ENCODE measurements around the gene TM4SF1.

Gene TM4SF1

GRCh38 chr3:149377408-149378364 lies at the start of gene TM4SF1:
Gene TM4SF1, minus strand, starts transcription at chr3:149377649. Its CDS starts 102 bp downstream, at chr3:149377547.
- no peak for DNase-seq (ENCODE audit: low read depth)

DNA sequence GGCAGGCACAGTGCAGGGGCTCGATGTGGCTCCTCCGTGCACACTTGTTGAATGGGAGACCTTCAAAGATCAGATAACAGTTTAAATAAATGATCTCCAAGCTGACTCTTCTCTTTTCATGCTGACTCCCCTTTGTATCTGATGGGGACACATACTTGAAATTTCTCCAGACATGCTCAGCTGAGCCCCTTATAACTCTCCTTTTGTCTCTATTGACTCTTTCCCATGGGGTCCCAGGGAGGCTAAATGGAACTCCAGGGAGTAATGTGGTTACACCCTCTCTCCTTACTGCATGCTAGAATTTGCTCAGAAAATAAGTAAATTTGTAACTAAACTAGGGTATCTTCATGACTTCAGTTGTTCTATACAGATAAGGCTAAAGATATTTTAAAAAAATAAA lies 48.9 kb upstream of the TM4SF1 start:
- no peak for DNase-seq (ENCODE audit: low read depth)

GRCh38 chr3:149424918-149425317 lies 47.5 kb upstream of the TM4SF1 start:
- no peak for DNase-seq (ENCODE audit: low read depth)

DNA sequence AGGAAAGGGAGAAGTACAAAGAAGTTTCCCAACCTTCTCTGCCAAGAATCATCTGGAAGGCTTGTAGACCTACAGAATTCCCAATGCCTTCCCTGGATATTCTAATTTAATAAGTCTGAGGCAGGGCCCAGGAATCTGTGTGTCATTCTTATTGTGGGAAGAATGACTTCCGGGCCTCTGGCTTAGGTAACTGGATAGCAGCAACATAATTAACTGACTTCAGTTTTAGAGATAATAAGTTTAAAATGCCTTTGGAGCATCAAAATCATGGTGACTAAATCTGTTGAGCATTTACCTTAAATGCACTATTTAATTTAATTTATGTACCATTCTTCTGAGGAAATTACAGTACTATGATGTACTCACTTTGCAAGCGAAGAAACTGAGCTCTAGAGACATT lies 44.3 kb upstream of the TM4SF1 start:
- DNase-seq (ENCODE audit: low read depth) = no peak

GRCh38 chr3:149419816-149420215 lies 42.4 kb upstream of the TM4SF1 start:
- no peak for DNase-seq (ENCODE audit: low read depth)

DNA sequence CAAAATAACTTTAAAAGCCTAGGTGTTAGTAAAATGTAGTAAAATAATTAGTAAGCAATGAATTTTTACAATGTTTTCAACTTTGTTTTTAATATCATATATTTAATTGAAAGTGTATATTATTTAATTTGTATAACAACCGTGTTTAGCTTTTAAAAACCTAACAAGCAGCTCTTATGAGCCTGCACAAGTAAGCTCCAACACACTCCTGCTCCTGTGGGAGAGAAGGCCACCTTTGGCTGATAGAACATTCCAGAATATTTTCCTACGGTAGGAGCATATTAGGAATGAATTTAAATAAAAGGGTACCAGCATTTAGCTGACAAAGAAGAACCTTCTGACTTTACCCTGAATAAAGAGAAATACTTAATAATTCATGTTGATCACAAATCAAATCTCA lies 40.3 kb upstream of the TM4SF1 start:
- no peak for DNase-seq (ENCODE audit: low read depth)

DNA sequence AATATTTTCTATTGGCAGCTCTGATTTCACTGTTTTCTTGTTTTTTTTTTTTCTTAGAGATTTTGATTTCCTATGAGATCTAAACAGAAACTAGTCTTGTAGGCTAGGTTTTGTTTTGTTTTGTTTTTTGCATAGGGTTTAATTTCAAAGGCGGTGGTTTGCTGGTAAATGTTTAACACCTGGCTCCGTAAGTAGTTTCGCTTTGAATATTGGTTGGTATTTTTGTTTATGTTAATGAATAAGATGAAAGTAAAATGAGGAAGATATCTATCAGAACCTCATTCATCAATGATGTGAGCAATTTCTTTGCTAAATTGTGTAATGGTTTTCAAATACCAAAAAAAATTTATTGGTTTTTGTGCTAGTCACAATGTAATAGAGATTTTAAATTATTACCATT lies 39.7 kb upstream of the TM4SF1 start:
- DNase-seq (ENCODE audit: low read depth) = no peak

DNA sequence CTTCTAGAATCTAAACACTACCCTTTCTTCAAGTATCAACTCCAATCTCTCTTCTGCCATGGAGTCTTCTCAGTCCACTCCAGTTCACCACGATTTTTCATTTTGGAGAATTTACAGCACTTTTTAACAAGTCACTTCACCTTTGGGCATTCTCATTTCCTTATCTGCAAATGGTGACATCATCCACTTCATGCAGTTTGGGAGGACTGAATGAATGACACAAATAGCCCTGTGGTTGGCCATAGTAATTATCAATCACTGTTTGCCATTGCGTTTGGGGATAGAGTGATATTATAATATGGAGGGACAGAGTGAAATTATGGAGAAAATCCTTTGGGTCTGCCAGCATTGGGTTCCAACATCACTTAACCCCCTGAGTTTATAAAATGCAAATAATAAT lies 38.0 kb upstream of the TM4SF1 start:
- no peak for DNase-seq (ENCODE audit: low read depth)

DNA sequence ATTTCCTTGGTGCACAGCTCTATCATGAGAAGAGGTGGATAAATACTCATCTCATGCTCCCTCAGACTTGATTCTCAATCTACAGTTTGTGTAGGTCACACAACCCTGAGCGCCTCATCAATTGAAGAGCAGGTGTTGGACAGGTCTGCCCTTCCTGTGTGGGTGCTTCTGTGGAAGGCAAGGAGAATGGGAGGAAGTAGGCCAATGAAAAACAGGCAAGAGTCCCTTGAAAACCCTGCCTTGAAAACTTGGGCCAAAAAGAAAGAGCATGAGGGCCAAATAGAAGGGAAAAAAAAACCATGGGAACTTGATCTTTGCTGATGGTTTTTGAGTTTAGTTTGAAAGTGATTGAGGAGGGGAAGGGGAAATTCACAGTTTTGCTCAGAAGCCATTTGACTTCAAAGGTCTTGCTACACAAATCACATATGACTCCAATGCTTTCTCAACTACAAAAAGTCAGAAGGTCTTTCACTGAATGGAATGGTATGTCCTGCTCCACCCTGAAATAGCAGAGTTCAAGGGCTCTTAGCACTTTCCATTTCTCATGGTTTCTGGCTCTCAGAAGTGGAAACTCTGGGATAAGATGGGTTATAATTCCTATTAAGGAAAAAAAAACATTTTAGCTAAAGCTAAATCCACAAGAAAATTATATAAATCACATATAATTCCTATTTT lies 37.2 kb upstream of the TM4SF1 start:
- DNase-seq (ENCODE audit: low read depth) = peak; percentile 75

GRCh38 chr3:149411583-149411982 lies 34.1 kb upstream of the TM4SF1 start:
- DNase-seq (ENCODE audit: low read depth) = no peak

DNA sequence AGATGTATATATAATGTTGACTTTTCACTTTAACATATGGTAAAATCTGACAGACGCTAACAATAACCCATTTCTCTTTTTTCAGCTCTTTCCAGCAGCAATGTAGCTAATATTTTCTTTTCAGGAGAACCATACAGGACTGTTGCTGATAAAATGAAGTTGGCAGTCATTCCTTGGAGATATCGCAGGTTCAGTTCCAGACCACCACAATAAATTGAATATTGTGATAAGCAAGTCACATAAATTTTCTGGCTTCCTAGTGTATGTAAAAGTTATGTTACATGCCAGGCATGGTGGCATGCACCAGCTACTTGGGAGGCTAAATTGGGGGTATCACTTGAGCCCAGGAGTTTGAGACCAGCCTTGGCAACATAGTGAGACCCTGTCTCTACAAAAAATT lies 31.9 kb upstream of the TM4SF1 start:
- no peak for DNase-seq (ENCODE audit: low read depth)

DNA sequence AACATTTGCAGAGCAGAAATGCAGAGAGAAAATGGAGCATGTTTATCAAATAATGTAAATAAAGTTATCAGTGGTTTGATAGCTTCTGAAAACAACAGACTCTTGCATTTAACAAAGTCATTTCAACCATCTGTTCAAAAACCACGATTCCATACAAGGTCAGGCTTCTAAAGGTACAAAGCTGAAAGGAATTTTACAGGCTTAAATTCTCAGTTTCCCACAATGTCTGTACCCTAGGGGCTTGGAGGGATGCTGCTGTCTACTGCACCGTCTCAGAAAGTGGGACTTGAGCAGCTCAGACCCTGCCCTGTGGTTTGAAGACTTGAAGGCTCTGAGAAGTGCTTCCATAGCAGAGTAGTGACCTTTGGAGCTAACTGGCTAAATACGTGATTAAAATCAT lies 30.4 kb upstream of the TM4SF1 start:
- DNase-seq (ENCODE audit: low read depth) = no peak

DNA sequence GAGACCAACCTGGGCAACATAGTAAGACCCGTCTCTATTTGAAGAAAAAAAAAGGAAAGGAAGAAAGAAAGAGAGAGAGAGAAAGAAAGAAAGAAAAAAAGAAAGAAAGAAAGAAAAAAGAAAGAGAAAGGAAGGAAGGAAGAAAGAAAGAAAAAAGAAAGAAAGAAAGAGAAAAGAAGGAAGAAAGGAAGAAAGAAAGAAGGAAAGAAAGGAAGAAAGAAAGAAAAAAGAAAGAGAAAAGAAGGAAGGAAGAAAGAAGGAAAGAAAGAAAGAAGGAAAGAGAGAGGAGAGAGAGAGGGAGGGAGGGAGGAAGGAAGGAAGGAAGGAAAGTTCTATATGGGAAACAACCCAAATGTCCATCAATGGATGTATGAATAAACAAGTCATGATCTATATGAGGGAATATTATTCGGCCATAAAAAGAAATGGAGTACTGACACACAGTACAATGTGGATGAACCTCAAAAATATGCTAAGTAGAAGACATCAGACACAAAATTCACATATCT lies 28.8 kb upstream of the TM4SF1 start:
- no peak for DNase-seq (ENCODE audit: low read depth)

- no peak for DNase-seq (ENCODE audit: low read depth)
Observed at GRCh38 chr3:149403443-149403842, 26.0 kb upstream of the TM4SF1 start.

- DNase-seq (ENCODE audit: low read depth) = no peak
Observed at GRCh38 chr3:149402481-149402880, 25.0 kb upstream of the TM4SF1 start.

GRCh38 chr3:149401926-149402310 lies 24.5 kb upstream of the TM4SF1 start:
- peak; percentile 17 for DNase-seq (ENCODE audit: low read depth)

DNA sequence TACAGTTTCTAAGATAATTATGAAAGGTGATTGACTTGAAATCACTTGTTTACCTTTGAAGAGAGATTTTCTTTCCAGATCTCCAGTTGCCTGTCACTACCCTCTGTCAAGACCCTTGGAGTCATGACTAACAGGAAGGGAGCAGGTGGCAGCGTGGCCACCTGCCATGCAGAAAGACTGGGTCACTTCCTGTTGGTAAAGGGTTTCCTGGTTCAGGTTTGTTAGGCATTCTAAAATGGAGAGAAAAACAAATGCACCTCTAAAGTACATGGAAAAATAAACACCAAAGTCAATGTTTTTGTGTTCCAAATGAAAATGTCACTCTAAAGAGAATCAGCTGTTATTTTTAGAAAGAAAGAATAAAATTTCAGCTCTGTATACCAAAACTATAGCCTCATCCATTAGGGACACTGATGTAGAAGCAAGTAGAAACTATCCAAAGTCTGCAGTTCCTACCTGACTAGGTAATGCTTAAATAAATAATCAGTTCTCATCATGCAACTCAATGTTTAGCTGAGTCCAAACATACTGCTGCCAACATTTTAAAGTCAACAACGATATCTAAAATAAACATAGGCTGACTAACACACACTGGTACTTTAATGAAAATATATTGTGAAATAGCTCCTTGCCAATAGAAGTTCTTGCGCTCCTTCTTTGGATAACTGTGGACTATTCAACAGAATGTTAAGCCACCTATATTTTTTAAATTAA lies 23.9 kb upstream of the TM4SF1 start:
- peak; percentile 50 for DNase-seq (ENCODE audit: low read depth)

DNA sequence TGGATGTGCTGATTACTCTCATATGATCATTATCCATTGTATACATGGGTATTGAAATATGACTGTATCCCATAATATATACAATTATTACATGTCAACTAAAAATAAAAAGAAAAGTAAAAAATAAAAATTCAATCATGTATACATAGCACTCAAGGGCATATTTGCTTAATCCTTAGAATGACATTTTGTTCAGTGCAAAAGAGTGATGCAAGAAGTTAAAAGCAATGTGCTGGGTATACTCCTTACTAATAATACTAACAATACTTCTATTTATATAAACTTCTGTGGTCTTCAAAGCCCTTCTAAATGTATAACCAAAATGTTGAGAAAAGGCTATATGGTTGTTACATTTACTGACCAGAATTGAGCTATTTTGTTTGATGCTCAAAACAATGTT lies 23.2 kb upstream of the TM4SF1 start:
- no peak for DNase-seq (ENCODE audit: low read depth)

DNA sequence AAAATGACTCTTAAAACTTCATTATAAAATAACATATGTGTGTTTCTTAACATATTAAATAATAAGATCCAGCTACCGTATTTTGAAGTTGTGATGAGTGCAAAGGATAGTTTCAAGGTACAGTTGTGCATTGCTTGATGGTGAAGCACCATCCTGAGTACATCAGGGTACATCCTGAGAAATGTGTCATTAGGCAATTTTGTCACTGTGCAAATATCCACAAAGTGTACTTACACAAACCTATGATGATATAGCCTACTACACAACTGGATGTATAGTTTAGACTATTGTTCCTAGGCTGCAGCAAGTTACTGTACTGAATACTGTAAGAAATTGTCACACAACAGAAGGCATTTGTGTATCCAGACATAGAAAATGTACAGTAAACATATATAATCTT lies 20.8 kb upstream of the TM4SF1 start:
- DNase-seq (ENCODE audit: low read depth) = no peak

DNA sequence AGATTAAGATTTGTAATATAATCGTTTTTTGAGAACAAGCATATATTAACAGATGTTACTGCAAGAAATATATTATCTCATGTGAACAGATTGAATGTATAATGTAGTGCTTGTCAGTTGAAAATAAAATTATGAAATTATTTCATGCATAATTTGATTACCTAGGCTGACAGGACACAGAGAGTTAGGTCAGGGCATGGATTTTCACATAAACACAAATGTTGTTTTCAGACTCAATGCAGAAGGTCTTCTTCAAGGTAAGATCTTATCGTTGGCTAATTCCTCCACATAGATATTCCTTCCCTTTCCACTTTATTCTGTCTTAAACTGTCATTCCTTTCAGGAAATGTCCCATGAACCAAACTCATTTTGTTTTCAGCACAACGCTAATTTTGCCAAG lies 20.1 kb upstream of the TM4SF1 start:
- DNase-seq (ENCODE audit: low read depth) = no peak

DNA sequence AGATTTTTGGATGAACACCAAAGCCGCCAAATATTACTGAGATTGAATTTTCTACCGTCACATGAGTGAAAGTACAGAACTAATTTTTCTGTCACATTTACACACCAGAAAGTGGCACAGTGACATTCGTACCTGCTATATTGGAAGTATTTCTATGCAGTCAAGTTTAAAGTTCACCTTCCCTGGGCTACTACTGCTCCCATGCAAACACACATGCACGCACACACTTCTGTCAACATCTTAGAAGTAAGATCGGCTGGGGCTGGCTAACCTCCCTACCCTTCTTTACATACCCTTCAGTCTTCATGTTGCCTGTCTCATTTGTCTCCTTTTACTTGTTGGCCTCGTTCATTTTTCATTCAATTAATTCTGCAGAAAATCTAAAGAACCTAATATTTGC lies 19.0 kb upstream of the TM4SF1 start:
- no peak for DNase-seq (ENCODE audit: low read depth)
